HG03097 (cell line): ENCODE results near the gene G0S2.

ENCODE experiments used
- ATAC-seq: cut with Tn5 transposase; IDR thresholded peaks from one replicate; pipeline ENCODE4 v1.9.1; 2021; ENCODE audit not compliant: unreplicated experiment, low FRiP score

Gene G0S2, protein sequence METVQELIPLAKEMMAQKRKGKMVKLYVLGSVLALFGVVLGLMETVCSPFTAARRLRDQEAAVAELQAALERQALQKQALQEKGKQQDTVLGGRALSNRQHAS

DNA sequence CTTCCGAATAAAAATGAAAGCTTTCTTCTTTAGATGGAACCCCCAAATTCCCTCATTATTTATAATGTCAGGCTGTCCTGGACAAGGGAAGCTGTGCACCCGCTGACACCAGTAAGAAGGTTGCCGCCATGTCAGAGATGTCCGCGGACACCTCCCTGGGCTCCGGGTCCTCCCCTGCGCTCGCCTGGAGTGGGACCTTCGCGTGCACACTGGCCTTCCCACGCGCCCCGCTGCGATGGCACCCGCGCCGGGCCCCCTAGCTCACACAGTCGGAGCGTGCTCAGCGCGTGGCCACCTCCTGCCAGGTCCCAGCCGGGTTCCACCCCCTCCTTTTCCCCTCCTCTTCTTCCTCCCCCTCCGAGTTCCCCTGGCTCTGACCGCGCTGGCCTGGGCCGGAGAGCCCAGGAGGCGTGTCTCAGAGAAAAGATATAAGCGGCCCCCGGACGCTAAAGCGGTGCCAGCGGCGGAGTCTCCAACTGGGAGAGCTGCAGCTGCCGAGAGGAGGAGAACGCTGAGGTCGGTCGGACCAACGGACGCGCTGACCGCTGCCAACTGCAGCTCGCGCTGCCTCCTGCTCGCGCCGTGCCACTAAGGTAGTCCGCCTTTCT, at the start of gene G0S2:
TSS of gene G0S2 (plus strand) at position 456 of the 608 bp plus-strand sequence. CDS start 273 bp downstream, outside the sequence.
- no peak for ATAC-seq

DNA sequence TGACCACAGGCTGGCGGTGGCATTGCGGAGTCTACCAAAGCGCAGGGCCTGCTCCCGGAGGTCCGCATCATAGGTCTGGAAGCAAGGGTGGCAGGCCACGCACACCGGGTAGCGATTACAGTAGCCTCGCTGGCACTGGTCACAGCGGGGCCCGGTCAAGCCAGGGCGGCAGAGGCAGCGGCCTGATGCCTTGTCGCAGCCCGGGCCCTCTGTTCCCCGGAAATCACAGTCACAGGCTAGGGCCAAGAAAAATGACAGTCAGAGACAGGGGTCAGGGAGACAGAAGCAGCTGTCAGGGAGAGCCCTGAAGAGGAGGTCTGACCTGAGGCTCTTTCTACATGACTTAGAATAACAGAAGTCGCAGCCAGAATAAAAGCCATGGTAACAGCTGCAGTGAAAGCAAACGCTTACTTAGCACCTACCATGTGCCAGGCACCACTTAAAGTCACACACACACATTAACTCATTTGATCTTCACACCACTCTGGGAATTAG, 49.4 kb upstream of the G0S2 start:
- no peak for ATAC-seq

DNA sequence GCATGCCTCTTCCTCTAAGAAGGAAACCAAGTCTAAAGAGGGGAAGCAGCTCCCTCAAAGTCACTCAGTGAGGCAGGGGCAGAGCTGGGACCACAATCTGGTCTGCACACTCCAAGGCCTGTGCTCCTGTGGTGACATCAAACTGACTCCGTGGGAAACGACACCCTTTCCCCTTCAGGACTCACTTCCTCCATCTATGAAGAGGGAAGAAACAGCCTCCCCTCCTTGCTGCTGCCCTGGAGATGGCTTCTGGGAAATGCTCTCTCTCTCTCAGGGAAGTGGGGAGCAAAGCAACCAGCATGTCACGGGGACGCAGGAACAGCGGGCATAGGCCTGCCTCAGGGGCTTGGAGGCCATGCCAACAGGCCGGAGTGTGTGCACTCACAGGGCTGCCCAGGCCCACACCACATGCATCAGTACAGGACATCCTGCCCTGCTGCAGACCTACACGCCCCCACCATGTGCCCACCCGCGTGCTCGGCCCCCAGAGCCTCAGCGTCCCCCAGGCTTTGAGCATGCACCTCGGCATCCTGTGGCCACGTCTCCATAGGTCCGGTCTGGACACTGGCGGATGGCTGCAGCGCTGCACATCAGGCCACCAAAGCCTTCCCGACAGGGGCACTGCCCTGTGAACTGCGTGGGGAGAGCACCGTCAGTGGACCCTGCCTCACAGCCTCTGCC, 48.7 kb upstream of the G0S2 start:
- ATAC-seq: no peak

DNA sequence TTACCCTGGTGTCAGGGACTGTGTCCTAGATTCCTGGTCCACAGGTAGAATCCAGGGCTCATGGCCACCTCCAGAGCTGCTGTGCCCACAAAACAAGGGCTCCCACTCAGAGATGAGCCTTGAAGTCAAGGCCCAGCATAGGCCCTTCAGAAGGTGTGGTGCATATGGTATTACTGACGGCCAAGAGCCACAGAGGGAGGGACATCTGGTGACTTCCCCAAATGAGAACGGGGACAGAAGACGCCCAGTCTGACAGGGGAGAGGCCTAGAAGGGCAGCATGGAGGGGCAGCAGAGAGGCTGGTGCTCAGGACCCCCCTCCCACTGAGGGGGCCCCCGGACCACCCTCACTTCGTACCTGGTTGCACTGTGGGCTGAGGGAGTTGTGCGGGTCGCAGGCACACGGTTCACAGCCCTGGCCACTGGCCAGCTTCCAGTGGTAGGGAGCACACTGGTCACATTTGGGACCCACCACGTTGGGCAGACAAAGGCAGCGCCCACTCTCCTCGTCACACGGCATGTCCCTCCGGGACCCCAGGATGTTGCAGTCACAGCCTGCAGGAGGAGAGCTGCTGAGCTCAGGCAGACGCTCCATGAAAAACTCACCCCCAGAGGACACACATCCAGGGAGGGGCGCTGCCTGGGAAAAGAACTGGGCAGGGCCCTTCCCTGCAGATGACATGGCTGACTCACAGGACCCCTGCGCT, 48.0 kb upstream of the G0S2 start:
- no peak for ATAC-seq

DNA sequence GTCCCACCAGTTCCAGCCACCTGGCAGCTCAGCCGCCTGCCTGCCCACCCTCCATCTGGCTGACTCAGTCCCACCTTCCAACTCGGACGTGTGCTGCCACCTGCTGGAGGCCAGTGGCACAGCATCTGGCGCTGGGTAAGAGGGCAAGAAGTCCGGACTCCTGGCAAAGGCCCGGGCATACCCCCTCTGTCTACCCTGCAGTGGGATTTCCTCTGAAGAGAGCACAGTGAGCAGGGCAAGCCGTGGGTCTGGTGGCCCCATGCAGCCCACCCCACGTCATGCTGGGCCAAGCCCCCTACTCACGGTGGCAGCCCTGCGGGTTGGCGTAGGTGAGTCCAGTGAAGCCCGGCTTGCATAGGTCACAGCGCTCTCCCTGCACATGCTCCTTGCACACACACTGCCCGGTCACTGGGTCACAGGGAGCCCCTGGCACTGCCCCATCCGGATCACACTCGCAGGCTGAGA, 47.4 kb upstream of the G0S2 start:
- no peak for ATAC-seq

DNA sequence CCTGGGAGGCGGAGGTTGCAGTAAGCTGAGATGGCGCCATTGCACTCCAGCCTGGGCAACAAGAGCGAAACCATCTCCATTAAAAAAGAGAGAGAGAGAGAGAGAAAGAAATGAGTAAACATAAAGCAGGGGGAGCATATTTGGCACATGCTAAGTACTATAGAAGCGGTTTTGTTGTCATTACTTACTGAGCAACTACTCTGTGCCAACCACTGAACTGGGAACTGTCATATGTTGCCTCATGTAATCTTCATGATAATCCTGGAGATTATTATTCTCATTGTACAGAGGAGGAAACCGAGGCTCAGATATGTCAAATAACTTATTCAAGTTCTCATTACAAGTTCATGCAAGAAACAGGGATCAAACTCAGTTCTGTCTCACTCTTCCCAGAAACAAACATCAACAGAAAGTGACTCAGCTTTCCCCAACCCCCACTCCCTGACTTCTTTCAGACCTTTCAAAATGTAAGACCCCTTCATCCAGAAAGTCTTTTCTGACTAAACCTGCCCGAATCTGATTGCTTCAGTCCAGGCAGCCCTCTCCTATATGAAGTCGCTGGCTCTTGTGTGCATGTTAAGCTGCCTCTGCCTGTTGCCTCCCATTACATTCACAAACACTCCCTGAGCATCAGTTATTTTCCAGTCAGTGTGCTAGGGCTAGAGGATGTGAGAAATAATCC, 46.5 kb upstream of the G0S2 start:
- ATAC-seq: no peak

DNA sequence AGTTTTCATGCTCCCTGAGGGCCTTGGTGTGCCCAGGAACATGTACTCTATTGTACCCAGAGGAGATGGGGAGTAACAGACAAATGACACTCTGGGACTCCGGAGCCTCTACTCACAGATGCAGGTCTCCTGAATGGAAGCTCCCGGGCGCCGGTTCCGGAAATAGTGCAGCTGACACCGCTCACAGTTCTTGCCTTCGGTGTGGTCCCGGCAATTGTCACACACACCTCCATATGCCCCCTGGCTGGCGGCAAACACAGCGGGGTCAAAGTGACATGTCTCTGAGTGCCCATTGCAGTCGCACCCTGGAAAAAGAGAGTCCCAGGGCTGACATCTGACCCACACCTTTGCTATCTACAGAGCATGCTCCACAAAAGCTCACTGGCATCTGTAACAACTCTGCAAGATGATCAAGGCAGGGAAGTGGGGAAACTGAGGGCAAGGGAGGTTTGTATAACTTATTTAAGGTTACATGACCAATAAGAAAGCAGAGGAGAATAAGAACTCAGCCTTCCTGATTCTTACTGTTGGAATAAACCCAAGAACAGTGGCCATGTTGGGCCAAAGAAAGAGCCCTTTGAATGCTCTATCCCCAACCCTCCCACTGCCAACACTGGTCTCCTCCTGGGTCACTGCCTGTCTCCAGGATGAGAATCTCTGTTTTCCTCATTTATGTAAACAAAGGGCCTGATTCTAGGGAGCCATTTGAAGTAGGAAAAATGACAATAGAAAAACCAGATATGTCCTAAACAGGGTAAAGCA, 45.4 kb upstream of the G0S2 start:
- ATAC-seq: no peak

DNA sequence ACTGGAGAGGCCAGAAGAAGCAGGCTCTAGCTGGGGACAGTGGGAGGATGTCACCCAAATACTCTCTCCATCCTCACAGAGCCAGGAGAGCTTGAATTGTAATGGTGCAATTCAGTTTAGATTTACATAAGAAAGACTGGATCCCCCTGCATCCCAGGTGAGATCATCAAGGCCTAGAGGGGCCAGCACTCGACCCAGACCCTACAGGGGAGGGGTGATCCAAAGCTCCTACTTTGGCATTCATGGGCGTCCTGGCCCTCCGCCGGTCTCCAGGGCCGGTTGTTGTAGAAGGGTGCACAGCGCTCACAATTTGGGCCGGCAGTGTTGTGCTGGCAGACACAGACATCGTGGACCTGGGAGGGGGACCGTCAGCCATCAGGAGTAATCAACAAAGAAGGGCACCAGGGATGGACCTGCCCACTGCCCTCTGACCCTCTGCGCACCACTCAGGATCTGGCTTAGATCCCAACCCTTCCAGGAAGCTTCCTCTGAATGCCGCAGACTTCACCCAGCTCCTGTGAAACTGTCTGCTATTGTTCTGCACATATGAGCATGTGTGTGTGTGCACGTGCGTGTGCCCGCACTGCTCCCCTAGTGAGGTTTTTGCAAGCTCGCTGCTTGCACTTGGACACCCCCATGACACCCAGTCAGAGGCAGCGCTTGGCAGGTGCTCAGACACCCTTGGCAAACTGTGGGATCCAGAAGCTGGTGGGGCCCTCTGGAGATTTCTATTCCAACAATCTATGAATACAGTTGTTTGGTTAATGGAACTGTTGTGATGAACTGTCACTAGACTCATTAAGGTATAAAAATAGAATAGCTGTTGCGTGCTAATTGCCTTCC, 44.6 kb upstream of the G0S2 start:
- ATAC-seq: no peak

DNA sequence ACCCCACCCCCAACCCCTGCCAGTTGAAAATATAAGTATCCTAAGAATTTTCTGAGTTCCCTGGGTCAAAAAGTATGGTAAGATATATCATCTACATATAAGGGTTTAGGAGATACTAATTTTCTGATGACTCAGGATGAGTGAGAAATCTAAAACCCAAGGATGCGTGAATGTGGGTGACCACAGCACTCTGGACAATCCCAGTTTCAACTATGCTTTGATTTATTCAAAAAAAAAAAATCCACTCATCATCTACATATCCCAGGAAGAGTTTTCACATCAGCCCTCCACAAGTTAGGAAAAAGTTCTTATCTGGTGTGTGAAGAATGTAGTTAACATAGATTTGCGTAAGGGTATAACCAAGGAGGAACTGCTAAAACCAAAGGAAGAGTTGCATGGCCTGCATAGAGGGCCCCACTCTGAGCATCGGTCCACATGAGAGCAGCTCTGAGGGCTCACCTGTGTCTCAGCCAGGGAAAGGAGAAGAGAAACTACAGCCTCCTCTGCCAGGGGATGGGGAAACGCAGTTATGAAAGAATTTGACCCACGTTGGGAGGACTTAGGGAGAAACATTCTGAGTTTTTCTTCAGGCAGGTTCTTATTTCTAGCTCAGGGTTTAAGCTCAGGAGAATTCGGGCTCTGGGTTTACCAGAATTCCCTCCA, 41.7 kb upstream of the G0S2 start:
- ATAC-seq: no peak

DNA sequence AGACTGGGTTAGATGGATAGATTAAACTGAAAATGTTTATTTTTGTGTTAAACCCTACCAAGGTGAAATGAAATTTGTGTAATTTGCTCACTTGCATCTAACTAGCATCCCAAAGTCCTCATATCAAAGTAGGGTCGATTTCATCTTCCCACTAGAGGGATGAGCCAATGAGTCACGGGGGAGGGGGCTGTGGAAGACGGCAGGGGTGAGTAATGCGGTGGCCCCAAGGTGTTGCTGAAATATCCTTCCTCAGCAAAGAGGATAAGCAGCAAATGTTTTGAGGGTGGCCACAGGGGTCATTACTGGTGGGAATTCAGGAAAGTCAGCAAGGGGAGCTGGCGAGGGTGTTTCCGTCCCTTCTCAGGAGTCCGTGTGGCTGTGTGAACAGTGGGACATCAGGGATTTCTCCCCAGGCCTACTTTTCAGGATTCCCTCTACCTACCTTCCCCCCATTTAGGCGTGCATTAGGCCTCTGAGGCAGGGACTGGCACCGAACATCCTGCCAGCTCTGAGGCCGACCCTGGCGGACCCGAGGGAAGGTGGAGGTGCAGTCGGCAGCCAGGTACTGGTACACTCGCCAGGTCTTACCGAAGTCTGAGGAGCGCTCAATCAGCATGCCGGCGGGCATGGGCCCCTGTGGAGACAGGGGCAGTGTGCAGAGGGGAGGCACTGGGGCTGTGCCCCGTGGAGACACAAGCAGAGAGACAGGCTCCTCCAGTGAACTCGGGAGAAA, 41.0 kb upstream of the G0S2 start:
- no peak for ATAC-seq

DNA sequence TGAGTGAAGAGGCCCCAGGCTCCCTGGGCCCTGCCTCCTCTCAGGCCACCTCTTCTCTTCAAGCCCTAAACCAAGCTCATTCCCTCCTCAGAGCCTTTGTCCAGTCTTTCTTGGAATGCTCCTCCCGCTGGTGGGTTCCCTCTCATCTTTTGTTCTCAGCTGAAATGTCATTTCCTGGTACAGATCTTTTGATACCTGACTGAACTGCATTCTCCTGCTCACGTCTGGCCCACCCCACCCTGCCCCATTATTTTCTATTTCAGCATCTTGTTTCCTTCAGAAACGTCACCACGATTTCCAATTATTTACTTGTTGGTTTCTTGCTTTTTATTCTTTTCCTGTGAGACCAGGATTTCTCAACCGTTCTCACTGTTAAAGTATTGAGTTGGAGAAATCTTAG, 39.4 kb upstream of the G0S2 start:
- no peak for ATAC-seq

DNA sequence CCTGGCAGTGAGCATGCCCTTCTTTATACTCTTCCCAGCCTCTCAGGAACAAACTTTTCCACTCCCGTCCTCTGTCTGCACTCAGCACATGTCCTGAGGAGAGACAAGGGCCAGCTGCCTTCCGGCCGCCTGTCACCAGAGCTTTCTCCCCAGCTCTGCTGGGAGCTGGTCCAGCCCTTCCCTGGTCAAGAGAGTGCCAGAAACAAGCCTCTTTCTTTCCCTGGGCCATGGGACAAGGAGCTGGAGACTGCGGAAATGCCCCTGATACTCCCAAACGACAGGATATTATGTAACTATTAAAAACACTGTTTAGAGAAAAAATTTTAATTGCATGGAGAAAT, 33.4 kb upstream of the G0S2 start:
- no peak for ATAC-seq

DNA sequence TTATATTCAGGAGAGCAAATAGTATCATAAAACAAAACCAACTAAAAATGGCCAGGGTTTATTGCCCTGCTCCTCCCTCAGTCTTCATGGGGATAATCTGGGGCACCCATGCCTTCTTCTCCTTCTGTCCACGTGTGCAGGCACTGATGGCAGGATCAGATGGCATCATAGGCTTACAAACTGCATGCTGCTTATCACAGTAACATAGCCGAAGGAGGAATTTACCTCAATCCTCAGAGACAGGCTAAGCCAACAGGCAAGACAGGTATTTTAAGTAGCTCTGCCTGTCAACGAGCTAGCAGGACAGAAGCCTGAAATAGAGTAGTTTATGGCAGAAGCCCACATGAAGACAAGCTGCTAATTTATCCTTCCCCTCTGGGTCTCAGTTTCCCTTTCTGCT, 32.4 kb upstream of the G0S2 start:
- ATAC-seq: no peak

DNA sequence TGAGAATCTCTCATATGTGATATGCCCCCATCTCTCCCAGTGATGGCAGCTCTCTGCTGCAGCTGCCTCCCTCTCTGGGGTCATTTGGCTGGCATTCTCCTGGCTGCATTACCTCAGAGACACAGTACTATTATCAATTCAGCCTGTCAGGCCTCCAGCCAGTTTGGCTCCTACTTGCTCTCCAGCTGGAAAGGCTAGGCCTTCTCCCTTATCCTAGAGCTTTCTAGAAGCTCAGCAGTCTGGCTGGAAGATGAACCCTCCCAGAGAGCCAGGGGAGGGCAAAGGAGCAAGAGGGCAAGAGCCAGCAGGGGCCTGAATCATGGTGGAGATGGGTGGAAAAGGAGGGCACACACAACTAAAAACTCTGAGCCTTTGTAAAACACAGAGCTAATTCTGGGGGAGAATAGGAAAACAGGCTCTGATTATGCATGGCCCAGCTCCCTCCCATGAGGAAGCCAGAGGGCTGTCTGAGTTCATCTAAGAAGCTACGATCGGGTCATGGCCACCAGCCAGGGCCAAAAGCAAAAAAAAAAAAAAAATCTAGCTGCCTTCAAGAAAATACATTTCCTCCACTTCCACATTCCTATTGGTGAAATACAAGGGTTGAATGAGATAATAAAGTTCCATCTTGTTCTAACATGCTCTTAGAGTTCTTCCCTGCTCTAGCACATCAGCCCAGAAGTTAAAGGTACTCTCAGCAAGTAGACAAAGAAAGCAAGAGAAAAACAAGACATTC, 31.8 kb upstream of the G0S2 start:
- ATAC-seq: no peak

DNA sequence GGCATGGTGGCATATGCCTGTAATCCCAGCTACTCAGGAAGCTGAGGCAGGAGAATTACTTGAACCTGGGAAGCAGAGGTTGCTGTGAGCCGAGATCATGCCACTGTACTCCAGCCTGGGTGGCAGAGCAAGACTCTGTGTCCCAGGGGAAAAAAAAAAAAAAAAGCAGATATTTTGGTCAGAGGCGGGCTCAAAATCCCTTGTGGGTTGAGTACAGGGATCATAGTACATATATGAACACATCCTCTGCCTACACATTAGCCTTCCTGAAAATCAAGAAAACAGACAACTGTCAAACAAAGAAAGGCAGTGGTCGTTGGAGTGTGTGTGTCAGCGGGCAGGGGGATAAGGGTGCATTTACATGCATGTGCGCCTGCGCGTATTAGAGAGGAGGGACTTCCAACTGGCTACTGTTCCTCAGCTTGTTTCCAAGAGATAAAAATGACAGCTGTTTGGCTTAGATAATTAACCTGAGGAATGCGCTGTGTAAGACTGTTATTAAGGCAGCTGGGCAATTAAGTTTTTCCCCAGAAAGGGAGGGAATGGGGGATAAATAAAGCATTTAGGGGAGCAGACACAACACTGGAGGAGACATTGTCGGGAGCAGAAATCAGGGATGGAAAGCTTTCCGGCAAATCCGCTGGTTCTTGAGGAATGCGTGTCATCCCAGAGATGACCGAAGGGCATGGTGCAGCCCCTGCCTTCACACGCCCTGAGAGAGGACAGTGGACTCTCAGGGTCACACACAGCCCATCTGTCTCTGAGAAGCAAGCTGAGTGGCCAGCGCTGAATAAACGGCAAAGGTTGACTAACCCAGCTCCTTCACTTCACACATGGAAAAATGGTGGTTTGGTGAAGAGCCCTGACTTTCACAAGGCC, 29.4 kb upstream of the G0S2 start:
- no peak for ATAC-seq

DNA sequence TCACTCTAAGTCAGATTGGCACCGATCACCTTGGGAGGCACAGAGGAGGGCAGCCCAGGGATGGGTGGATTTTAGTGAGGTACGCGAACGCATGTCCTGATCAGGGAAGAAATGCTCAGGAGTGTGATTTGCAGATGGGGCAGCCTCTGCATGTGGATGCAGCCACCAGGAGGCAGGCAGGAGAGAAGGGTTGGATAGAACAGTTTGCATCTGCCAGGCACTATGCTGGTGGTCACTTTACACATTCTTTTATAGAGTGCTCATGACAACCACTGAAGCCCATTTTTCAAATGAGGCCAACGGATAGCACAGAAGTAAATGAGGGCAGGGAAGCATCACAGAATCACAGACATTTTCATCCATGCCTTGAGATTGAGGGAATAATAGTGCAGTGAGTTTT, 28.7 kb upstream of the G0S2 start:
- no peak for ATAC-seq

DNA sequence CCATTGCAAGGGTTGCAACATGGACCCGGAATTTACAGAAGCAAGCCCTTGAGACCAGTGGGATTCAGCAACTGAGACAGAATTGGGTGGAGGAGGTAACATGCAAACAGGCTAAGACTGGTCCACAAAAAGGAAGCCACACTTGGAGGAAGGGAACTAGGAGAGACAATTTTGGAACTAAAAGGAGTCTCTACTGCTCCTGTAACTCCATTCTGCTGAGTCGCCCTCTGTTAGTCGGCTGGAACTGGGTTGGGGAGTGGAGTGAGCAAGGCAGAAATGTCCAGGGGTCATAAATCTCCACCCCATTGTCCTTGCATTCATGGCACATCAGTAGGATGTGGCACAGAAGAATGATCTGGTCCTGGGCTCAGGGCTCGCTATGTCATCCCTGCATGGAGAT, 28.1 kb upstream of the G0S2 start:
- no peak for ATAC-seq
